IMR-90 (cell line): Measurements from ENCODE around the gene TSPAN14. TPM values are rescaled to one million over a fixed set of nuclear protein-coding genes. Genes with fewer than 3 reads are reported as not detected.

Source experiments
- ATAC-seq: fragments of 200-7000 bp; cut with Tn5 transposase; 2 replicates; pipeline ENCODE4 v1.9.1; 2020; ENCODE audit warnings: low read depth, mild to moderate bottlenecking, moderate library complexity
- BruUV-seq: library from RNA; stranded (reverse); fragments of 400-500 nt; replicated peaks from 2 replicates; lab custom pipeline; 2021; lab: Mats Ljungman, UMichigan
- CTCF ChIA-PET: fragments of 300-600 bp; formaldehyde crosslinking; extraction: SDS; loops from one replicate; lab custom pipeline; 2021; ENCODE audit warnings: antibody characterized with exemption; lab: Yijun Ruan, JAX
- POLR2A ChIA-PET: fragments of 300-600 bp; sonication (Branson Sonifier 250); formaldehyde crosslinking; loops from one replicate; lab custom pipeline; 2022; ENCODE audit warnings: antibody characterized with exemption; ENCODE audit not compliant: unreplicated experiment; lab: Charles Lee
- DNase-seq: peaks from one replicate; pipeline ENCODE4 v3.0.0; 2013
- H2AFZ ChIP-seq: replicated peaks from 2 replicates; pipeline ENCODE3; 2013; ENCODE audit warnings: low read length, mild to moderate bottlenecking; ENCODE audit not compliant: poor library complexity
- H2AK5ac ChIP-seq: 2 replicates; pipeline ENCODE4 v1.6.1; 2013; ENCODE audit warnings: low read depth, low read length, inconsistent platforms
- H2AK9ac ChIP-seq: replicated peaks from 2 replicates; pipeline ENCODE3; 2013; ENCODE audit warnings: mild to moderate bottlenecking, low read depth, low read length, moderate library complexity; ENCODE audit not compliant: poor library complexity
- H2BK120ac ChIP-seq: 2 replicates; pipeline ENCODE4 v1.6.1; 2013; ENCODE audit warnings: low read depth, low read length, inconsistent platforms
- H2BK15ac ChIP-seq: 3 replicates; pipeline ENCODE4 v1.6.1; 2013; ENCODE audit warnings: low read depth, low read length, inconsistent platforms
- H2BK20ac ChIP-seq: 2 replicates; pipeline ENCODE4 v1.6.1; 2013; ENCODE audit warnings: low read depth, mild to moderate bottlenecking, inconsistent platforms, low read length, moderate library complexity
- H2BK5ac ChIP-seq: 2 replicates; pipeline ENCODE4 v1.6.1; 2013; ENCODE audit warnings: mild to moderate bottlenecking, low read depth, low read length, inconsistent platforms; ENCODE audit not compliant: poor library complexity, severe bottlenecking
- H3K14ac ChIP-seq: replicated peaks from 2 replicates; pipeline ENCODE4 v1.6.1; 2013; ENCODE audit warnings: low read depth, low read length, inconsistent platforms
- H3K18ac ChIP-seq: 2 replicates; pipeline ENCODE4 v1.6.1; 2013; ENCODE audit warnings: low read depth, low read length, control low read depth
- H3K23ac ChIP-seq: 2 replicates; pipeline ENCODE4 v1.6.1; 2013; ENCODE audit warnings: low read depth, low read length, inconsistent platforms
- H3K27ac ChIP-seq: 2 replicates; pipeline ENCODE4 v1.5.1; 2013; ENCODE audit warnings: mild to moderate bottlenecking, control low read depth, low read length; ENCODE audit not compliant: insufficient read depth
- H3K27me3 ChIP-seq: 2 replicates; pipeline ENCODE4 v1.6.1; 2013; ENCODE audit warnings: low read length; ENCODE audit not compliant: control insufficient read depth, insufficient read depth
- H3K36me3 ChIP-seq: 2 replicates; pipeline ENCODE4 v1.6.1; 2013; ENCODE audit warnings: low read length, mixed read lengths; ENCODE audit not compliant: control insufficient read depth, insufficient read depth
- H3K4ac ChIP-seq: 2 replicates; pipeline ENCODE4 v1.6.1; 2013; ENCODE audit warnings: low read depth, low read length, inconsistent platforms
- H3K4me1 ChIP-seq: 2 replicates; pipeline ENCODE4 v1.6.1; 2013; ENCODE audit warnings: low read length, mixed read lengths; ENCODE audit not compliant: control insufficient read depth, insufficient read depth
- H3K4me2 ChIP-seq: 2 replicates; pipeline ENCODE4 v1.6.1; 2013; ENCODE audit warnings: low read depth, mild to moderate bottlenecking, control low read depth, low read length, moderate library complexity
- H3K4me3 ChIP-seq: 2 replicates; pipeline ENCODE4 v1.5.1; 2013; ENCODE audit warnings: low read depth, mild to moderate bottlenecking, control low read depth, low read length, moderate library complexity; ENCODE audit not compliant: insufficient read depth
- H3K56ac ChIP-seq: 2 replicates; pipeline ENCODE4 v1.6.1; 2013; ENCODE audit warnings: low read length, inconsistent platforms; ENCODE audit not compliant: insufficient read depth; ENCODE audit errors: extremely low read depth
- H3K79me1 ChIP-seq, 2 experiments: 2 replicates each; pipeline ENCODE4 v1.6.1; 2013; ENCODE audit warnings: low read length in 2 of 2, inconsistent platforms in 1 of 2, low read depth in 1 of 2
- H3K9ac ChIP-seq: 2 replicates; pipeline ENCODE4 v1.6.1; 2013; ENCODE audit warnings: low read depth, low read length, control low read depth
- H3K9me1 ChIP-seq: 2 replicates; pipeline ENCODE4 v1.6.1; 2013; ENCODE audit warnings: low read length, inconsistent platforms; ENCODE audit not compliant: insufficient read depth
- H3K9me3 ChIP-seq: 2 replicates; pipeline ENCODE4 v1.6.1; 2013; ENCODE audit warnings: low read length; ENCODE audit not compliant: control insufficient read depth, insufficient read depth
- H4K20me1 ChIP-seq: 2 replicates; pipeline ENCODE4 v1.6.1; 2013; ENCODE audit warnings: low read length, inconsistent platforms; ENCODE audit not compliant: insufficient read depth
- H4K5ac ChIP-seq: 2 replicates; pipeline ENCODE4 v1.6.1; 2013; ENCODE audit warnings: mild to moderate bottlenecking, low read depth, low read length, control low read depth
- H4K8ac ChIP-seq, 2 experiments: 2 replicates each; pipeline ENCODE4 v1.6.1; 2013; ENCODE audit warnings: low read depth in 2 of 2, low read length in 2 of 2, control low read depth in 1 of 2, inconsistent platforms in 1 of 2
- H4K91ac ChIP-seq: 2 replicates; pipeline ENCODE4 v1.6.1; 2013; ENCODE audit warnings: low read depth, low read length, inconsistent platforms; ENCODE audit not compliant: insufficient read depth
- CHD1 ChIP-seq: IDR thresholded peaks from 2 replicates; pipeline ENCODE4 v1.6.1; 2012; ENCODE audit warnings: low read depth, low read length, improper control_type of control experiment
- FOS ChIP-seq: fragments of 150-350 bp; IDR thresholded peaks from 2 replicates; pipeline ENCODE4 v1.6.1; 2016; ENCODE audit warnings: low read depth, low read length
- NFE2L2 ChIP-seq: fragments of 150-350 bp; IDR thresholded peaks from 2 replicates; pipeline ENCODE4 v1.6.1; 2016; ENCODE audit warnings: low read depth, mild to moderate bottlenecking, low read length
- POLR2A ChIP-seq: IDR thresholded peaks from 2 replicates; pipeline ENCODE4 v1.6.1; 2012; ENCODE audit warnings: mild to moderate bottlenecking, low read depth, low read length
- WGBS, 2 experiments: methylation state at CpG; one replicate each; pipeline versions ENCODE4 v1.1.5 to v1.1.7; 2013; ENCODE audit warnings: missing lambda C conversion rate in 2 of 2; ENCODE audit not compliant: insufficient read length in 1 of 2; ENCODE audit errors: extremely low coverage in 2 of 2; 5-methylcytosine and 5-hydroxymethylcytosine counted together
- dilution Hi-C: fragments of 300-500 bp; cut with HindIII; formaldehyde crosslinking; loops from one replicate; pipeline ENCODE4 v1.14.3; 2018; ENCODE audit warnings: low sequenced_read_pairs; ENCODE audit not compliant: unreplicated experiment
- in situ Hi-C: fragments of 300-500 bp; cut with MboI; formaldehyde crosslinking; loops from 3 replicates; pipeline ENCODE4 v1.14.3; 2019; ENCODE audit warnings: low sequenced_read_pairs, inconsistent platforms, mixed read lengths
- intact Hi-C: fragments of 100-400 bp; cut with micrococcal nuclease; formaldehyde crosslinking; loops from 2 replicates; pipeline ENCODE4 v1.10.0; 2022
- polyA plus RNA-seq, 3 experiments: library from polyadenylated mRNA; depleted of rRNA; stranded (reverse); fragments of >200 nt; gene quantifications; 2 replicates each; pipeline ENCODE4 v1.2.3, GENCODE V29; 2012; ENCODE audit warnings: low replicate concordance in 1 of 3
- total RNA-seq: library from RNA; depleted of rRNA; stranded (reverse); fragments of >200 nt; gene quantifications from 2 replicates; pipeline ENCODE4 v1.2.3, GENCODE V29; 2012
- TF ChIP-seq, protein P1 (sequence below): fragments of 150-350 bp; IDR thresholded peaks from 2 replicates; pipeline ENCODE4 v1.6.1; 2016; ENCODE audit warnings: low read depth, mild to moderate bottlenecking, low read length, moderate library complexity, borderline replicate concordance
- TF ChIP-seq, protein P2 (sequence below): conservative IDR thresholded peaks from 2 replicates; pipeline ENCODE4 v1.5.1; 2012; ENCODE audit warnings: mild to moderate bottlenecking, low read depth, low read length, improper control_type of control experiment
- TF ChIP-seq, protein P3 (sequence below): fragments of 150-350 bp; IDR thresholded peaks from 2 replicates; pipeline ENCODE4 v1.6.1; 2017; ENCODE audit warnings: mild to moderate bottlenecking, antibody characterized with exemption, low read length, low read depth

The TSPAN14 gene
- total and polyA plus RNA-seq, 2 of the 4 experiments (the other 2 are of a cell fraction) = 18.5 to 43.0 TPM

DNA sequence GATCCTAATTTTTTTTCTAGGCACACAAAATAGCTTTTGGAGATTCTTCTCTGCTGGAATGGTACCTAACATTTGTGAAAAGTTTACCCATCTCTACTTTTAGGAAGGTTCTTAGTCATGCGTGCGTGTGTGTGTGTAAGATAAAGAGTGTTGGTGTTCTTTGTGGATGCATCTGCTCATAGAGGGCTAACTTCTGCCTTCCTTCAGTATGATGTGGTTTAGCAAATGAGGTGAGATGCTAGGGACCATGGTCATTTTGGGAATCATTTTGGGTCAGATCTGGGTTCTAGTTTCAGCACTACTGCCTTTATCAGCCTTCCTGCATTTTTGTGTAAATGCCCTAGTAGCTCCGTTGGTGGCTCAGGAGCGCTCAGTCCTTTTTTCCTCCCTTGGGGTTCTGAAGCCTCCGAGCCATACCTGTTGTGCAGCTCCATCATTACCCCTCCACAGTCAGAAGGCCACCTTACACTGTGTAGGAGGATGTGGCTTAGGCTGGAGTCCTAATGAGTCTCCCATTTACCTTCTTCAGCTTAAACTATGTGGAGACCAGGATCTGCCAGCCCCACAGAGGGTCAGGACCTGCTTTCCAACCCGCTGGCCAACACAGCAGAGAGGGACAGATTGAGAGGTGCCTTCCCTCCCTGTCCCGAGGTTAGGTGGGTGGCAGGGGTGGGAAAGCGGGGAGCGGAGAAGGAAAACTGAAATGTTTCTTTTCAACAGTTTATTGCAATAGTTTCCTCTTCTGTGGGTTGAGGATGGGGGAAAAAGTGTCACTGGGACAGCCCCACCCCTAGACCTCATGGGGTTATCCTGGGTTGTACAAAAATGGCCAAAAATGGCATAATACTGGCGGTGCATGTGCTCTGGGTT is 31.2 kb downstream of the TSPAN14 start:
- H3K9ac ChIP-seq = no peak overlapping the region
- no peak overlapping the region for H3K18ac ChIP-seq
- DNase-seq (no peak), ATAC-seq (no peak)
- peaks cover 28% of the 10 kb centered on the region for H3K9me1 ChIP-seq
- H2BK15ac ChIP-seq = no peak overlapping the region
- H4K91ac ChIP-seq = no peak overlapping the region
- no peaks in the 10 kb centered on the region for H3K27me3 ChIP-seq
- no peak overlapping the region for H2BK120ac ChIP-seq
- no peak overlapping the region for H4K8ac ChIP-seq
- no peak overlapping the region for H3K27ac ChIP-seq
- H3K14ac ChIP-seq = no peak overlapping the region
- POLR2A ChIA-PET = no interaction called here
- H2BK5ac ChIP-seq = no peak overlapping the region
- peaks cover 2% of the 10 kb centered on the region for H3K4me1 ChIP-seq
- intact Hi-C loops = no loop called here
- H3K4ac ChIP-seq = no peak overlapping the region
- H3K79me1 ChIP-seq = peaks cover 46 to 74% of the 10 kb centered on the region in 2 experiments
- H2AK5ac ChIP-seq = no peak overlapping the region
- TF ChIP-seq, protein P1, sequence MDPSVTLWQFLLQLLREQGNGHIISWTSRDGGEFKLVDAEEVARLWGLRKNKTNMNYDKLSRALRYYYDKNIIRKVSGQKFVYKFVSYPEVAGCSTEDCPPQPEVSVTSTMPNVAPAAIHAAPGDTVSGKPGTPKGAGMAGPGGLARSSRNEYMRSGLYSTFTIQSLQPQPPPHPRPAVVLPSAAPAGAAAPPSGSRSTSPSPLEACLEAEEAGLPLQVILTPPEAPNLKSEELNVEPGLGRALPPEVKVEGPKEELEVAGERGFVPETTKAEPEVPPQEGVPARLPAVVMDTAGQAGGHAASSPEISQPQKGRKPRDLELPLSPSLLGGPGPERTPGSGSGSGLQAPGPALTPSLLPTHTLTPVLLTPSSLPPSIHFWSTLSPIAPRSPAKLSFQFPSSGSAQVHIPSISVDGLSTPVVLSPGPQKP = no peak
- TF ChIP-seq, protein P2, sequence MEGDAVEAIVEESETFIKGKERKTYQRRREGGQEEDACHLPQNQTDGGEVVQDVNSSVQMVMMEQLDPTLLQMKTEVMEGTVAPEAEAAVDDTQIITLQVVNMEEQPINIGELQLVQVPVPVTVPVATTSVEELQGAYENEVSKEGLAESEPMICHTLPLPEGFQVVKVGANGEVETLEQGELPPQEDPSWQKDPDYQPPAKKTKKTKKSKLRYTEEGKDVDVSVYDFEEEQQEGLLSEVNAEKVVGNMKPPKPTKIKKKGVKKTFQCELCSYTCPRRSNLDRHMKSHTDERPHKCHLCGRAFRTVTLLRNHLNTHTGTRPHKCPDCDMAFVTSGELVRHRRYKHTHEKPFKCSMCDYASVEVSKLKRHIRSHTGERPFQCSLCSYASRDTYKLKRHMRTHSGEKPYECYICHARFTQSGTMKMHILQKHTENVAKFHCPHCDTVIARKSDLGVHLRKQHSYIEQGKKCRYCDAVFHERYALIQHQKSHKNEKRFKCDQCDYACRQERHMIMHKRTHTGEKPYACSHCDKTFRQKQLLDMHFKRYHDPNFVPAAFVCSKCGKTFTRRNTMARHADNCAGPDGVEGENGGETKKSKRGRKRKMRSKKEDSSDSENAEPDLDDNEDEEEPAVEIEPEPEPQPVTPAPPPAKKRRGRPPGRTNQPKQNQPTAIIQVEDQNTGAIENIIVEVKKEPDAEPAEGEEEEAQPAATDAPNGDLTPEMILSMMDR = no peak
- TF ChIP-seq, protein P3, sequence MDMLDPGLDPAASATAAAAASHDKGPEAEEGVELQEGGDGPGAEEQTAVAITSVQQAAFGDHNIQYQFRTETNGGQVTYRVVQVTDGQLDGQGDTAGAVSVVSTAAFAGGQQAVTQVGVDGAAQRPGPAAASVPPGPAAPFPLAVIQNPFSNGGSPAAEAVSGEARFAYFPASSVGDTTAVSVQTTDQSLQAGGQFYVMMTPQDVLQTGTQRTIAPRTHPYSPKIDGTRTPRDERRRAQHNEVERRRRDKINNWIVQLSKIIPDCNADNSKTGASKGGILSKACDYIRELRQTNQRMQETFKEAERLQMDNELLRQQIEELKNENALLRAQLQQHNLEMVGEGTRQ = no peak
- TF ChIP-seq FOS (no peak), CHD1 (no peak), NFE2L2 (no peak), POLR2A (no peak)
- in situ Hi-C loops = no loop called here
- H2AFZ ChIP-seq = no peak overlapping the region
- no TSS peak for BruUV-seq
- H3K56ac ChIP-seq = no peak overlapping the region
- H3K4me2 ChIP-seq = no peak overlapping the region
- no CpG with 5 or more reads among the region's 10 CpGs for WGBS, 2 experiments
- no peak overlapping the region for H2BK20ac ChIP-seq
- H3K36me3 ChIP-seq = peaks cover 11% of the 10 kb centered on the region
- no peak overlapping the region for H2AK9ac ChIP-seq
- no peak overlapping the region for H3K23ac ChIP-seq
- H4K20me1 ChIP-seq = peaks cover 42% of the 10 kb centered on the region
- H4K5ac ChIP-seq = no peak overlapping the region
- H3K4me3 ChIP-seq = no peak overlapping the region
- CTCF ChIA-PET = interaction anchor here (1.2 kb wide), 1 partner anchor 21 kb away, joined by 3 read pairs; no protein-coding TSS in a partner anchor
- dilution Hi-C loops = no loop called here
- H3K9me3 ChIP-seq = no peaks in the 10 kb centered on the region
